HUDEP-2 (cell line): ENCODE data around the gene S1PR3.

Experiments used
- DNase-seq, 76 experiments: peaks; one replicate each; lab custom pipeline; 2025; ENCODE audit not compliant: unreplicated experiment in 76 of 76; lab: John Stamatoyannopoulos, UW

The S1PR3 gene

DNA sequence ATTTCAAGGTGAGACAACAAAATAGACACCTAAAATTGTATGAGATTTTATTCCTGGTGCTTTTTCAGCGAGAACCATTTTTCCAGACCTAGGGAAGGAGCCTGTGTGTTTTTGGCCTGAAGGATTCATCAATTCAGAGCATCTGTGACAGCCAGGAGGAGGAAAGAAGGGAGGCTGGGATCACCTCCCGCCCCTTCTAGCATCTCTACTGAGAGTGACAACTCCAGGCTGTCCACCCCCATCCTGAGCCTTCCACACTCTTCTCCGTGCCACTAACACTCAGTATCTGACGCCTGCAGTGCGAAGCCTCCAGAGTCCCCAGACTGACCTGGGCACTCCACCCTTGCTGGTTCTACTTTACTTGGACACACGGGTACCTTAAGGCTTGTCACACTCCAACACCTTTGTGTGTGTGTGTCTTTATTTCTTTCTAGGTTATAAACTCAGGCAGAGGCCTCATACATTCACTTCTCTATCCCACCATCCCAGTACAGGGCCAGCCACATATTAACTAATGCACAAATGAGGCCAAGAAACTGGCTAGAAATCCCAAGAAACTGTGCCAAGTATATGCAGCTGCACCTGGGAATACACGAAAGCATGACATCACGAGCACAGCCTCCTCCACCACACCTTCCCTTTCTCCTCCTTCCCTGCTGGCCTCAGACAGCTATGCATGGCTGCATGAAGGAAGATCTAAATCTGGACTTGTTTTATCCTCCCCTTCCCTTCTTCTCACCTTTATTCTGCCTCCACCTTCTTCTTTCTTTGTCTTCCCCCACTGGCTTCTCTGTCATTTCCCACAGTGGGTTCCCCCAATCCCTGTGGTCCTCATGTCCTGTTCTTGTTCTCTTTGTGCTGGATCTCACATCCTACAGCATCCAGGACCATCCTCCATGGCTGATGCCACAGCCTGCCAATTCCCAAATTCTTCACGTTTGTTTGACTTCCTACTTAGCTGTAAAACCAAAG, 16.0 kb downstream of the S1PR3 start:
- no peak for DNase-seq

DNA sequence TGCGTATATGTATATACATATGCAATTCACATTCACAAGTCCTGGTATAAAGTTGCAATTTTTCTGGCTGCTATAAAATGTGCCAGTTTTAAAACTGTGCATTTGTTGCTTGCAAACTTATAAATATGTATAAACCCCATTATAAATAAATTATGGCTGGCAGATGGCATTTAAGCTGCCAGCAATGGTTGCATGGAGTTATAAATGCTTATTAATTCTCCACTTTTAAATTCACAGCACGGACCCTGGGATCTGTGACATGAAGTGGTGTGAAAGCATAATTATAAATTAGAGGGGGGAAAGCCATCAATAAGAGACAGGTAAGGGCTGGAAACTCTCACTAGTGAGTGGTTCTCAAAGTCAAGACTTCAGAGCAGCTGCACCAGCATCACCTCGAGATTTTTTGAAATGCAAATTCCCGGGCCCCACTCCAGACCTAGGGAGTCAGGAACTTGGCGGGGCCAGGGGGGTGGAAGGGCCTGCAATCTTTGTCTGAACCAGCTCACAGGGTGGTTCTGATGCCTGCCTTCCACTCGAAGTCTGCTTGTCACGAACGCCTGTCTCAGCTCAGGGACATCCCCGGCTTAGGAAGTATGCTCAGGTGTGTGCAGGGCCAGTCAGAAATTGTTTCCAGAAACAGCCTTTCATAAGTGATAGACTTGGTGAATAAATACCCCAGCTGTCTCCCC, 16.9 kb downstream of the S1PR3 start:
- DNase-seq = no peak

DNA sequence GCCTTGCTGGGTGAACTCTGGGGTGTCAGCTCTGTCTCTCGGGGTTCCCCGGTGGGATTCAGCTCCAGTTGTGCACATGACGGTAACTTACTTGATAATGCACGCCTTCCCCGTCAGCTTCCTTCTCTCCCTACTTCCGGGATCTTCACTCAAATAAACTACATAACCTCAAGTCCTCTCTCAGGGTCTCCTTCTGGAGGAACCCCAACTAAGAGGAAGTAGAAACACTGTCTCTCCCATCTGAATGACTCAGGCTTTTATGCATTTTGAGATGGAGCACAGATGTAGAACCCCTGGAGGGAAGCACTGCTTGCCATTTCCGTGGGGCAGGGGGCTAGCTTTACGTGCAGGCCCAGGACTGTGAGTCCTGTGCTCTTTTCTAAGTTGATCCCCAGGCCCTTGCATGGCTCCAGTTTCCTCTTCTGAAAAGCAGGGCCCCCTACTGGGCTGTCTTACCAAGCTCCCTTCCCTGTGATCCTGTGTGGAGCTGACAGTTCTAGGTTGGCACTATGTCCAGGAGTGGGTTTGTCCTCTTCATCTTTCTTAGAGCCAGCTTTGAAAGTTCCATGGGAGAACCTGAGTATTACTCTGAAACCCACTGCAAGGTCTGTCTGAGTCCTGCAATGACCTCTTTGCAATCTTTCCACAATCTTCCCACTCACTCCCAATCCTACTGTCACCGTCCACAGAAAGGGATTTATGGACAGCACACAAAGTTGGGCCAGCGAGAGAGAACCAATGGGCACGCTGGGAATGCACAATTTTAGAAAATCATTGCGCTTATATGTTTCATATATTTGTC, 17.7 kb downstream of the S1PR3 start:
- DNase-seq = no peak

DNA sequence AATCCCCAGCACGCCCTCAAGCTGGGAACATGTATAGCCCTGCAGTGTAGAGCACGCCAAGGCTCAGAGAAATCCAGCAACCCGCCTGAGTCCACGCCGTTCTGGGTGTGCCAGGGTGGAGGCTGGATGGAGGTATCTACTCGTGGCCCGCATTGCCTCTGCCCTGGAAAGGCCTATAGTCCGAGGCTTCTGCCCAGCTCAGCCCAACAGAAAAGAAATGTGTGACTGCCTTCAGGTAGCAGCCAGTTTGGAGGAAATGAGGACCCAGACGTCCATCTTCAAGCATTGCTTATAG, 18.2 kb downstream of the S1PR3 start:
- DNase-seq = no peak

DNA sequence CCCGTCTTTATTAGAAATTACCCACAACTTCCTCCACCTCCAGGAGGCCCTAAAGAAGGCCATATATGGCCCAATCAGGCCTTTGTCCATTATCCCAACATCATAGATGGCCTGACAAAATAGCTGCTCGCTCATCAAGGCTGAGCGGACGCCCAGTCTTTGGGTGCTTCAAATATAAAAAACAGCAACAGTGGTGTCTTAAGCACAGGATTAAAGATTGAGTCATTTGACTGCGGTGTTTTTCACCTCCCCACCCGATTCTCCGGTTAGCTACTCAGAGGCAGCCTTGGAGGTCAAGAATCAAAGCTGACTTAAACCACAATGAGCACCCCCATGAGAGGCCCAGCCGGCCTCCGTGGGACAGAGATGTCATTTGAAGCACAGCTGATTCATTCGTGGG, 18.8 kb downstream of the S1PR3 start:
- DNase-seq = no peak

DNA sequence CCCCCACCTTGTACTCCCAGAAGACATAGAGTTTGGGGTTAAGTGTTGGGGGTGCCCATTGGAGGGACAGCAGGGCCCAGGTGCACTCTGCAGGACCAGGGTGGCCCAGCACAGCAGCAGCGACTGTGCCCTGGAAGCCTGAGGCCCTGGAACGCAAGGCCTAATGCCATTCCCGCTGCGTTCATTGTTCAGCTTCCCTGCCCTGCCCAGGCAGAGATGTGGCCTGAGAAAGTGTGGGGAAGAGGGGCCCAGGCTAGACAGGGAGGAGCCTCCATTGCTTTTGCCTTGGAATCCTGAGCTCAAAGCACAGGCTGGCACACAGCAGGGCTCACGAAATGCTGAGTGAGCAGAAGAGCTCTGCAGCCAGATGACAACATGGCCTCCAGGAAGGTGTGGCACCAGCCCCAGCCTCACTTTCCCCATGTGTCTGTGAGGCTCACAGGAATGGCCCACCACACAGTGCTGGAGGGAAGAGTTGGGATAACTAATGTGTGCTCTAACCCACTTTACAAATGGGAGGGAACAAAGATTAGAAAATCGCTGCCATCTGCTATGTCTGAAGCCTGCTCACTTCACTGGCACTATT, 19.4 kb downstream of the S1PR3 start:
- no peak for DNase-seq

DNA sequence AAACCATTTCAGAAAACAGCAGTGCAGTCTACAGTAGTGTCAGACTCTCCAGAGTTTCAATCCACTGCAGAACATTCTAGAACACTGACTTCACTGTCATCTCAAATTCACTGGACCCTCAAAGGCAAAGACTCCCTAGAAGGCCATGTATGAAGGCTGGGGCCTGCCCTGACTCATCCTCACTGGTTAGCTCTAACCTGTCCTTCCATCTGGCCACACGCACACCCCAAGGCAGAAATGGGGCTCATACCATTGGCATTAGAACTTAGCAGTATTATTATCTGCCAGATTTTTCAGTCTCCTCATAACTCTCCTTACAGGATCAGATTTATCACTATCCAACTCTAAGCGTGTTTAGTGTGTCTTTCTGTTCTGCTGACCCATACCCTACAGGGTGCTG, 20.4 kb downstream of the S1PR3 start:
- no peak for DNase-seq

DNA sequence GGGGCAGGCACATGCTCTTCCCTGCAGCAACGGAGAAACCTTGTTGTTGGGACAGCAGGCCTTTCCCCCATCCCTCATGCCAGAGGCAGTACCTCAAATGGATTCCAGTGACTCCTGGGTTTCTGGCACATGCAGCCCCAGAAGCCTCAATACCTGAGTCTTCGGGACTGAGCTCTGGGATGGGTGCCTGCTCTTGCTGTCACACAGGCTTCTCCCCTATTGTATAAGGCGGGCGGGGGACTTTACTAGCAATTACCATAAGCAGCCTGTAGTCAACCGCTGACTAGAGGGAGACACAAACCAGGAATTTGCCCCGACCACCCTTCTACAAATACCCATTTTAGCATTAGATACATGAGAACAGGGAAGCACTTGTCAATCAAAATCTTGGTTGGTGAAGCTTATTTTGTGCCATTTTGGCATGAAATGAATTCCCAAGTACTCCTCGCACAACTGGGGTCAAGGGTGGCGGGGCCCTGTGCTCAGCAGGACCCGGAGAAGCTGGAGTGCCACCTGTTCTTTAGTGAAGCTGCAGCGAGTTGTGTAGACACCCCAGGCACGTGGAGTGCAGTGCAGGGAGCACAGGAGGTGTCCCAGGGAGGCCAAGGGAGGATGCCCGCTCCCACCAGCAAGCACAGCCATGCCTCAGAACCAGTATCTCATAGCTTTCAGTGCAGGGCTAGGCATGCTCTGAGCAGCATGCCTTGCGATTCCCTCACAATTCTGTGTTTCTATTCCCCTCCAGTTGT, 21.2 kb downstream of the S1PR3 start:
- DNase-seq = no peak

DNA sequence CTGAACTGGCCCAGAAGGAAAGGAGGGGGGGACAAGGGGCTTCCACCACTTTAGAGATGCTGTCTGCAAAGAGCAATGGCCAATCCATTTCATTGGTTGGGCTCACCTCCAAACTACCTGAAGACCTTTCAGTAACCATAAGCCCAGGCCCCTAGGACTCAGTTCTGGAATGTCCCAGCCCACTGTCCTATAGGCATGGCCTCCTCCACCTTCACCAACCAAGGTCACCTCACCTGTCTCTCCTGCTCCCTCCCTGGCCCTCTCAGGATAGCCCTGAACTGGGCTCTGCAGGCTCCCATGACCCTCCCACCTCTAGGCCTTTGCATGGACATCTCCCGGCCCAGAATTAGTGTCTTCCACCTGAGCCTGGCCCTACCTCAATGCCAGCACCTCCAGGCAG, 22.4 kb downstream of the S1PR3 start:
- DNase-seq = no peak

DNA sequence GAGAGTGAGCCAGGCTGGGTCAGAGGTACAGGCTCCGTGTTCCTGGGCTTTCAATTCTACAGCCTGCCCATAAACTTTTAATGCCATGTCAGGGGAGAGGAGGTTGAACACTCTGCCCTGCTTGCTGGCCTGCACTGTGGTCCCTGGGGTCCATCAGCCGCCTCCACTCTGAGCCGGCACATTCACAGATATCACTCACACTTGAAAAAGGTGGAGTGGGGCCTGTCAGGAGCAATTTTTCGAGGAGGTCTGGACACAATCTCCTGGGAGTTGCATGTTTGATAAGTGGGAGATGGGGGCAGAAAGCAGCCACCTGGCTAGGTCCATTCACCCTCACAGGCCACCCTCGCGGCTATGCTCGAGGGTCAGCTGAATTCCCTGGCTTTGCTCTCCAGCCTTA, 22.9 kb downstream of the S1PR3 start:
- no peak for DNase-seq

DNA sequence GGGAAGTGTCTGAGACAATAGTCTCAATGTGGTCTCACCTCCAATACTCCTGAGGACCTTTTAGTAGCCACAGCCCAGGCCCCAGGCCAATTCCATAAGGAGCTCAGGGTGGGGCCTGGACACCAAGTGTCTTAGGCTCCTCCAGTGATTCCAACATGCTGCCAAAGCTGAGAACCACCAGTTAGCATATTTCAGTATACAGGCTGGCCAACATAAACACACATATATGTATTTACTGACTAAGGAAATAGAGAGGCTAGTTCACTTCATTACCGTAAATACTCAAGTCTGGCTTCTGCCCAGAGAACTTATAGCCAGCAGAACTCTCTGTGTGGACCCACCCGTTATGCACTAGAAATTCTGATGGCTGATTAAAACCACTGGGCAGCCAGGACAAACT, 24.1 kb downstream of the S1PR3 start:
- no peak for DNase-seq

DNA sequence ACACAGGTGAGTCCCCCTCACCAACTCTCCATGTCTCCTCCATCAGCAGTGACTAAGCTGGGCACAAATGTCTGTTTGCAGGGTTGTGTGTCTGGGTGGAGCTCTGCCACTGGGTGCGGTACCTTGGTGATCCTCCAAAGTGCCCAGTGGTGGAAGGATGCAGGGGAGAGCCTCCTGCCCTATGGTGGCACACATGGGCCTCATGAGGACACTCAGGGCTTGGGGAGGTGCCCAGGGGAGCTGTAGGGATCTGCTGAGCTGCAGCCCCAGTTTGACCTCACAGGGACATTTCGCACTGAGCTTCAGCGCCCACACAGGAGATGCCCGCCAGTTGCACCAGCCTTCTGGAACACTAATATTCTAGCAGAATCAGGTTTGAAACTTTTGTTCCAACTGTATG, 29.5 kb downstream of the S1PR3 start:
- DNase-seq = no peak

DNA sequence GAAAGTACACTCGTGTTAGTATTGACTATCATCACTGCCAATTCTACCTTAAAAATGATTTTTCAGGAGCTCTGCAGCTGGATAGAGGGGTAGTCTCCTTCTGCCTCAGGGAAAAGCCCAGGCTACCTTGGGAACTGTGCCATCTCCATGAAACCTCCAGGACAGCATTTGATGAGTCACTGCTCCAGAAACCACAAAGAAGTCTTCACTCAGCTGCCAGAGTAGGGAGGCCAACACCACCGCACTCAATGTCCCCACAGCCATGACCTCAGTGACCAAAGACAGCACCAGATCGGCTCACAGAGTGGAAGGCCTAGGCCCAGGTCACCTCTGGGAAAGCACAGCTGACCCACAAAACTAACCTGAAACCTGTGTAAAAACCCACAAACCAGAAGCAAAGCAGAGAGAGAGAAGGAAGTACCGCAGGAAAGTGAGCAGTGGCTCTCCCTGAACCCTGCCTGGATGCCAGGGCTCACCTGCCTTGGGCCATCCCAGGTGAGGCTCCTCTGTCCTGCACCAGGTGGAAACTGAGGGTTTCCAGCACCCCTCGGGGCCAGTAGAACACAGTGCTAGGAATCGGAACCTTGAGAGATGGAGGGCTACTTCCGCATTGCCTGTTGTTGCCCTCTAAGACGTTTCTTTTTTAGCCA, 30.0 kb downstream of the S1PR3 start:
- DNase-seq = no peak

DNA sequence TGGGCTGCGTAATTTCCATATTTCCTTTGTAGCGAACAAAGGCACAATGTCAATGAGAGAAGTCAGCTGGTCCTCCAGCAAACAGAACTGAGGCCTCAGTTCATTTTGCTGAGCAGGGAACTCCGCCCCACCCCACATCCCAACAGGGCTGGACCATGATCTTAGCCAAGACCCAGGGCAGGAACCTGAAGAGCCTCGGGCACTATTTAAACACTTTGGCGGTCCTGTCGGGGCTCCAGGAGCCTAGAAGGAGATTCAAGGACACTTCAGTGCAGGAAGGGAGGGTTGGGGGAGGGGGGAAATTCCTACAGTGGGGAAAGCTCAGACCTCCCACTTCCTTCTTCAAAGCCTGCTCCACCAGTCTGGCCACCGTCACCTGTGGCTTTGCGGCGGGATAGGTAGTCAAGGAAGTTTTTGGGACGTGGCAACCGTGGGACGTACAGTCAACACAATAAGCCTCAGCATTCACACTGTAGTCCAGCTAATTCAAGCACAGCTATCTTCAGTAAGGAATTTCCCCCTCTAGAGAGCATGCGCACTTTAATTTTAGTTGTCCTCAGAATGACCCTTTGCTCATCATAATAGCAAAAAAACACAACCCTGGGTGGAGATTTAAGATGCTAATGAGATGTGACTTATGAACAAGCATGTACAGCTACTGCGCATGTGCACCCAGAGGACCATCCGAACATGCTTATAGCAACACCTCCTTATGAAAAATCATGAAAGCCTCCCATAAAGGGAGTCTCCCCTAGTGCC, 30.9 kb downstream of the S1PR3 start:
- no peak for DNase-seq

DNA sequence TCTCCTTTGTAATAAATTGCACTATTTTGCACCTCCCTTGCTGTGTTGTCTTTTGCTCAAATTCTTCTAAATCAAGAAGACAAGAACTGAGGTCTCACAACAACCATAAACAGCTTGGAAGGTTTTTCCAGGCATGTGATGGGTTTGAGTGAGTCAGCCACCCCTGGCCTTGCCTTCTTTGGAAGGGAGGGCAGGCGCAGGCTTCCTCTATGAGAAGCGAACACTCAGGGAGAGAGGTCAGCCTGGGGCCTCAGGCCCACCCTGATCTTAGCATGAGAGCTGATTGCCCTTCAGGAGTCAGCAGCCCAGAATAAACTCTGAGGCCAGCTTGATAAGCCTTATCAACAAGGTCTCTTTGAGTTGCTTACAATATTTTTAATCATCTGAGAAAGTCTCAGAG, 31.6 kb downstream of the S1PR3 start:
- no peak for DNase-seq

DNA sequence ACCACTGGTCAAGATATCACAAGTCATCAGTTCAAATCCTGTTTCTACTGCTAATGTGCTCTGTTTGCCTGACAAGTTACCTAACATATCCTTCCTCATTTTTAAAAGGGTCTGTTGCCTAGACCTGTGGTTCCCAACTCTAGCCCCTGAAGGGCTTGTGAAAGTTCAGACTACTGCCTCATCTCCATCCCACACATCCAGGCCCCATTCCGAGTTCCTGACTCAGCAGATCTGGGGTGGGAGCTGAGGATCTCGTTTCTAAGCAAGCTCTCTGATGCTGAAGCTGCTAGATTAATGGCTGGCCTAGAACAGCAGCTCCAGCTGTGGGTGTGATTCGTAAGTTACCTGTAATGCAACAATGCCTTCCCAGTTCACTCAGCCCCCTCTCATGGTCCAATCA, 32.5 kb downstream of the S1PR3 start:
- no peak for DNase-seq

DNA sequence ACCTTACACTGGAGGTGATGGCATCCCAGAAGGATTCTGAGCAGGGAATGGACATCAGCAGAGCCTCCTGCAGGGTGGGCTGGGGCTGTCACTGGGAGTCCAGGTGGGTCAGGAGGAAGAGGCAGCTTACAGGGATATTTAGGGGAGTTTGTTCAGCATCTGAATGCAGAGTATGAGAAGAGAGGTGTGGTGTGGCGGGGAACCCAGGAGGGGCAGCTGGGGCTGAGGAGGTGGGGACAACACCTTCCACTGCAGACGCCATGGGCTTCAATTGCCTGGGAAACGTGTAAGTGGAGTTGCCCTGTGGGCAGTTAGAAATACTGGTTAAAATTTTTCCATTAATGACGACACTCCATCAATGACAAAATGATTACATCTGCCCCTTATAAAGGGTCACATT, 33.5 kb downstream of the S1PR3 start:
- DNase-seq = no peak

DNA sequence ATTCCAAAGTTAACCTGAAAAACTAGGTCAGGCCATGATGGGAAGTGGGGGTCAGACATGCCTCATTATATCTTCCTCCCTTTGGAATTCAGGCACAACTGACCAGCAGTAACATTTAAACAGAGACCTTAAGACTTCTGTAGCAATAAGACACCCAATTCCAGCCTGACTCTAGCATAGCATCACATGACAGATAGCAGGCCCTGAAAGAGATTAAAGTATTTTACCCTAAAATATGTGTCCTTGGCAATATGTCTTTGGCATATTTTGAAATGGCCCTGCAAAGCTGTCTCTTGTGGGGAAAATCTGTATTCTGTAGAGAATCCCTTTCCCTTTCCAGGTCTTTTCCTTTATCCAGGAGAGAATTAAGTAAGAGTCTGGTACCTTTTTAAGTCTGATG, 34.3 kb downstream of the S1PR3 start:
- DNase-seq = no peak

DNA sequence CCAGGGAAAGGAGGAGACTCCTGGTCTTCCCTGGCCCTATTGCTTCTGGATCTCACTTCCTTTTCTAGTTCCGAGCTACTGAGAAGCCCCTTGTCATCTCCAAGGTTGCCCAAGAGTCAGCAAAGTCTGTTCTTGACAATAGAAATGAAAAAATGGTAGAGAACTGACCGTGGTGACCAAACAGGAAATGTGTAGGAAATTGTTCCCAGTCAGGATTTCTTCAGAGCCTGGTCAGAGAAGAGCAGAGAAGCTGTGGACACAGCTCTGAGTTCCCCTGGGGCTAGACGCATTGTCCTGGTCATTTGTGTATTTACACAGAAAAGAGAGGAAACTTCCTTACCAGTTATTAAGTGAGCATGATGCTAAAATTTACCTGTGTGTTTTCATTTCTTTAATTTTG, 35.6 kb downstream of the S1PR3 start:
- DNase-seq = no peak
